22Rv1 (cell line): ENCODE results near the gene C1orf56.
A peak's percentile ranks its signal among the peaks of the same experiment; 100 is the strongest.
"Not testable (repeated sequence)": the region's sequence is repeated elsewhere in the genome, so short reads cannot be mapped to it uniquely, and the experiment has no call there.

ENCODE experiments used
- H3K27ac ChIP-seq: fragments of 450-650 bp; 2 replicates; pipeline ENCODE4 v1.5.1; 2017
- CTCF ChIP-seq: fragments of 450-650 bp; IDR thresholded peaks from 2 replicates; pipeline ENCODE4 v1.5.1; 2017; ENCODE audit warnings: mild to moderate bottlenecking
- ZFX ChIP-seq: fragments of 450-650 bp; IDR thresholded peaks from 2 replicates; pipeline ENCODE4 v1.6.1; 2017; ENCODE audit warnings: antibody characterized with exemption, borderline replicate concordance

C1orf56 gene

GRCh38 chr1:151070474-151071276 is 23.1 kb downstream of the C1orf56 start, which contains the start of gene GABPB2:
Gene GABPB2, plus strand, starts transcription at chr1:151070761. Its CDS starts 17,429 bp downstream, at chr1:151088190.
- peak within 1 kb of the TSS; percentile 99 for H3K27ac ChIP-seq
- TF ChIP-seq ZFX, result no peak
- TF ChIP-seq CTCF, result peak; percentile 100

- peak; percentile 27 for TF ChIP-seq CTCF
- no peak for TF ChIP-seq ZFX
- peak overlapping the region; percentile 99 for H3K27ac ChIP-seq
Measured at GRCh38 chr1:151072224-151072623, 24.7 kb downstream of the C1orf56 start.

- TF ChIP-seq CTCF (no peak), ZFX (no peak)
- H3K27ac ChIP-seq, result no peak overlapping the region
Measured at GRCh38 chr1:151085953-151086559, 38.5 kb downstream of the C1orf56 start.

- not testable (repeated sequence) for H3K27ac ChIP-seq
Measured at GRCh38 chr1:151097426-151097825, 49.9 kb downstream of the C1orf56 start.

GRCh38 chr1:151098126-151098525 is 50.6 kb downstream of the C1orf56 start:
- TF ChIP-seq CTCF (no peak), ZFX (no peak)
- H3K27ac ChIP-seq, result no peak overlapping the region
